ENCODE results near the gene LY6G6F. TPM values are rescaled to one million over a fixed set of nuclear protein-coding genes. Genes with fewer than 3 reads are reported as not detected.

Gene LY6G6F
- total and polyA plus RNA-seq, 2 of the 13 experiments (the other 11 are each of a cell fraction or from before 2014, with no cell fraction given), result not detected

- TF ChIP-seq ZSCAN5A (CRISPR knock-in tag; IDR thresholded peaks at IDR 0.05; ENCODE audit: borderline replicate concordance), result peak; percentile 98
- TF ChIP-seq HIVEP1 (CRISPR knock-in tag; IDR thresholded peaks at IDR 0.05), result peak; percentile 97
- peak; percentile 85 for TF ChIP-seq ZNF761 (CRISPR knock-in tag; conservative IDR thresholded peaks at IDR 0.05)
- peak; percentile 99 for TF ChIP-seq ZNF552 (CRISPR knock-in tag; IDR thresholded peaks at IDR 0.05; ENCODE audit: borderline replicate concordance)
- TF ChIP-seq SPEN (CRISPR knock-in tag; IDR thresholded peaks at IDR 0.05; ENCODE audit: low read depth), result peak; percentile 94
- peak; percentile 95 for TF ChIP-seq ZSCAN30 (CRISPR knock-in tag; IDR thresholded peaks at IDR 0.05)
- no peak for TF ChIP-seq TCF12 (IDR thresholded peaks at IDR 0.05)
- TF ChIP-seq TCF12 (CRISPR knock-in tag; IDR thresholded peaks at IDR 0.05), result 0 out of 2 replicates have a peak, but pooled peaks have one; percentile 68
- peak; percentile 38; the same call in 1 of the 2 replicates for TF ChIP-seq MTA3 (CRISPR knock-in tag; IDR thresholded peaks at IDR 0.05)
- TF ChIP-seq KMT2A (CRISPR knock-in tag; IDR thresholded peaks at IDR 0.05), result peak; percentile 60; the same call in 1 of the 2 replicates
- peak; percentile 87 for TF ChIP-seq ZNF609 (CRISPR knock-in tag; IDR thresholded peaks at IDR 0.05; ENCODE audit: borderline replicate concordance)
- TF ChIP-seq KLF6 (CRISPR knock-in tag; IDR thresholded peaks at IDR 0.05), result 0 out of 2 replicates have a peak, but pooled peaks have one; percentile 53
- no peak for TF ChIP-seq NFIC (IDR thresholded peaks at IDR 0.05; ENCODE audit: low read length)
- peak; percentile 72 for TF ChIP-seq CBX1 (IDR thresholded peaks at IDR 0.05; ENCODE audit: low read depth)
- peak; percentile 79; the same call in 1 of the 2 replicates for TF ChIP-seq ATF2 (CRISPR knock-in tag; IDR thresholded peaks at IDR 0.05)
- peak; percentile 98 for TF ChIP-seq ETV6 (CRISPR knock-in tag; conservative IDR thresholded peaks at IDR 0.05)
- no peak for TF ChIP-seq TERF1 (CRISPR knock-in tag; IDR thresholded peaks at IDR 0.05)
- TF ChIP-seq CEBPG (CRISPR knock-in tag; IDR thresholded peaks at IDR 0.05), result peak; percentile 18; the same call in 1 of the 2 replicates
- peak; percentile 99 for TF ChIP-seq ARHGAP35 (CRISPR knock-in tag; IDR thresholded peaks at IDR 0.05; ENCODE audit: borderline replicate concordance)
- TF ChIP-seq ZNF629 (CRISPR knock-in tag; conservative IDR thresholded peaks at IDR 0.05), result no peak; the same call in 1 of the 2 replicates
- TF ChIP-seq TOPORS (CRISPR knock-in tag; IDR thresholded peaks at IDR 0.05), result peak; percentile 99
- TF ChIP-seq ZC3H13 (CRISPR knock-in tag; IDR thresholded peaks at IDR 0.05), result peak; percentile 97
These were observed 33.2 kb downstream of the LY6G6F start, which contains the start of gene MSH5 (continued) for GRCh38 chr6:31739639-31740396.
